NCI-H748 (cell line): ENCODE measurements around the gene TMEM158.

Experiments used
- DNase-seq: peaks from one replicate; lab custom pipeline; 2025; ENCODE audit not compliant: unreplicated experiment; lab: John Stamatoyannopoulos, UW

Gene TMEM158

GRCh38 chr3:45204136-45204535, 22.0 kb downstream of the TMEM158 start:
- DNase-seq, result no peak

- no peak for DNase-seq
These were observed 26.0 kb downstream of the TMEM158 start for GRCh38 chr3:45199837-45200648.

DNA sequence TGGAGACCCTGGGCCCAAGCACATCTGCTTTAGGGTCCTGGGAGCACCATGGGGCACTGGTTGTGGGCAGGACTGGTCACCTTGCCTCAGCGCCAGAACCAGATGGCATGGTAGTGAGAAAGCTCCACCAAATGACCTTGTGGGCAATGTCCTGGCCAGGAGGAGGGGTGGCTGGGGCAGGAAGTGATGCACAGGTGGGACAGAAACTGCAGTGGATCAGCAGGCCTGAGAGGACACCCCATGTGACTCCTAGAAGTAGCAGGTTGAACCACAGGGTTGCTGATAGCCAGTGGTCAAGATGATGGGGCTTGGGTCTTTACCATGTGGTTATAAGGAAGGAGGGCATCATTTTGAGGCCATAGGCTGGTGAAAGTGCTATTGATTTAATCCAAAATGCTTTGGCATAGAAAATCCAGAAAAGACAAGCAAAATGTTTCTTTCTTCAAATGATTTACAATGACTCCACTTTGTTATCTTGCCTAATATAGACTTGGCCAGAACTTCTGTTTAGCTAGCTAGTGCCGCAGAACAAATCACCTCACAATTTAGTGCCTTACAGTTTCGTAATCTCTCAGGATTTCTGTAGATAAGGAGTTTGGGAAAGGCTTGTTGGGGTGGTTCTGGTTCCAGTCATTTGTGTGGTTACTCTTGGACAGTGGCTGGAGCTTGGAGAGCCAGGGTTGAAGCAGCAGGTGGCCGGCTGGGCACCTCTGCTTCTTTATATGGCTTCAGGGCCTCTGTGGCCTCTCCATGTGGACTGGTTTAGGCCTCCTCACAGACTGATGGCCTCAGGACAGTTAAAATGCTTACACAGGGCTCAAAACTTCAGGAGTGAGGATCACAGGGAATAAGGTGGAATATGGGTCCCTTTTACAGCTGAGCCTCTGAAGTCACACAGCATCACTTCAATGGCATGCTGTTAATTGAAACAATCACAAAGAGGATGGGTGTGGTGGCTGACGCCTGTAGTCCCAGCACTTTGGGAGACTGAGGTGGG, 27.5 kb downstream of the TMEM158 start:
- DNase-seq, result no peak

DNA sequence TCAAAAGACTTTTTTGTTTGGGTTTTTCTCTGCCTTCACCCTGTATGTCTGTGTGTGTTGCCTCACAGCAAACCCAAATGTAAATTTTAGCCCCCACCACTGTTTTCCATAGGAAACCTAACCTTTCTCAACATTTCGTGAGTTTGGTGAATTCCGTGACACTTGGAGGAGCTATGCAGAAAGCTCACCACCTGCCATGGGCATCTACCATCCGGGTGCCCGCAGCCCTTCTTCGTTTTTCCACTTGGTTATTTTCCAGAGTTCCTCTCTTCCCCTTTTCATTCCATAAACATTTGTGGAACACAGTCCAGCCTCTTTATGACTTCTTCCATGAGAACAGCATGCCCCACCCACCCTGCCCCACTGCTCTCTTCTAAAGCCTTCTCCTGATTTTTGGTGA, 31.3 kb downstream of the TMEM158 start:
- DNase-seq, result no peak

DNA sequence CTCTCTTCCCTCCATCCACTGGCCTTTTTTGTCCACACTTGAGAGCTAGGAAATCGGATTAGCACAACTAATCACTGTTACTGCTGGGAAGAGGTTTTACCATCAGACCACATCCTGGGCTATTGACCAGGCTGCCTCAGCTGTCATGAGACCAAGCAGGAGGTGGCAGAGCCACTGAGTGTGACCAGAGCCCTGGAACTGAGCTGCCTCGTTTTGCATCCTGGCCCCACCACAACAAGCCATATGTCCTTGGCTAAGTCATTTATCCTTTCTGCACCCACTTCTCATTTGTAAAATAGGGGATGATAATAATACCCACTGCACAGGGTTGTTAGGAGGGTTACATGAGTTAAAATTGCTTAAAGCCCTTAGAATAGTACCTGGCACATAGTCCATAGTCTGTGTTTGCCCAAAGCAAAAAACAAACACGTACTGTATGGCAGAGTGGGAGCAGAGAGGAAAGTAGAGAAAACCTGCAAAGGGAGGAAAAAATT, 34.1 kb downstream of the TMEM158 start:
- DNase-seq, result no peak

- no peak for DNase-seq
These were observed 34.7 kb downstream of the TMEM158 start for GRCh38 chr3:45191424-45191823.

DNA sequence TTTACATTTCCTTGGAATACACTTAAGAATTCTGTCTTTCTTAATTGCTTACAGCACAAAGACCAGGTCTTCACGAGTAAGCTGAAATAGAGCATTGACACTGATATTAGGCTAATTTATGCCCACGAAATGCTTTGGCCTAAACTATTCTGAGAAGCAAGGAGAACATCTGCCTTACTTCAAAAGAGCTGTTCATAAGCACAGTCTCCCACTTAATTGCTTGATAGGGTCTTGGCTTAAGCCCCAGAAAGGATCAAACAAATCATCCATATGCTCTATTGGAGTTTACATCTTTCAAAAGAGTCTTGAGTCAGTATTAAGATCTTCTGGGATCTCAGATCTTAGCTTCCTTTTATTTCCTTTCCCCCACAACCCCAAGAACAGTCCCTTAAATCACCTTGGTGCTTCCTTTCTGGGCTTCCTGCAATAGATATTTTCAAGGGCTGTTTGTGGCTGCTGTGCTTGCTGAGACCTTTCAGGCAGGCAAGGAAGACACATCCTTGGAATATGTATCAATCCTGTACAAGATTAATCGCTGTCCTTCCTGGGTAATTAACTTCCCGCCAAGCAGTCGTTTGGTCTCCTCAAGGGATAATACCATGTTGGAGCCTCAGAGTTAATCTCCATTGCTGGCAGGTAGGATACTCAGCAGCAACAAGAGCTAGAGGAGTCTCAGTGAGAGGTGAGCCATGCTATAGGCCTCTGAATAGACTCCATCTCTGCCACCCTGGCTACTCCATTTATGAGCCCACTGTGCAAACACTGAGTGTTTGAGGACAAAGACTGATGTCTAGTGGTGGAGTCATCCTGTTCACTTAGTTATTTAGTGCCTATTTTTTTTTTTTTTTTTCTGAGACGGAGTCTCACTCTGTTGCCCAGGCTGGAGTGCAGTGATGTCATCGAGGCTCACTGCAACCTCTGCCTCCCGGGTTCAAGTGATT, 37.1 kb downstream of the TMEM158 start:
- DNase-seq, result no peak

GRCh38 chr3:45187694-45188141, 38.4 kb downstream of the TMEM158 start:
- DNase-seq, result no peak

DNA sequence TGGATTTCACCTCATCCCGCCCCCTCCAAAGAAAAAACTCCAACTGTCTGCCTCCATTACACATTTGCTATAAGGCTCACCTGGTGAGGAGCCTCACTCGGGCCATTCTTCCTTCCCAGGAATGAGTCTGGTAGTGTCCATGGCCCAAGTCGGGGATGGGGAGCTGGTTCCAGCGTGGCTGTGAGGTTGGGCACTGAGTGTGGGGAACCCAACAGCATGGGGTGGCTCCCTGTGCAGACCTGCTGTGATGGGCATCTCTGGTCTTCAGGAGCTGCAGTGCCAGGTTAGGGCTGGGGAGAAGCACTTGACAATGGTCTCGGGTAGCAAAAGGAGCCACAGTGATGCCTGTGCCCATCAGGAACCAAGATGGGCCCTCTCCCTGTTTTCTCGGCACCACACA, 39.2 kb downstream of the TMEM158 start:
- DNase-seq, result no peak

DNA sequence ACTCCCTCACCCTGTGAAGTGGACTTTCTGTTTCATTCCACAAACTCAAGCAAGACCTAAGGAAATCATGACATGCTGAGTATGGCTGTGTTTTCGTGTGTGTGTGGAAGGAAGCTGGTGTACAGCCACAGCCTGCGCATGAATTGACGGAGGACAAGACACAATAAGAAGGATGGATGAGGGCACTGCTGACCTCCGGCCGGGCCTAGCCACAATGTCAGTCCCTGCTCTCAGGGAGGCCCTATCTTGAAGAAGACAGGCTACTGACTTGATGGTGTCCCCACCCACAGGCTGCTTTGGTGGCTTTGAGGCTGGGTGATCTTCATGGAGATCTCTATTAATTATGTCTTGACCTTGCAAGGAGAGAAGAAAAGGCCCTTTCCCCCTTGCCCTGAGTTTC, 40.6 kb downstream of the TMEM158 start:
- DNase-seq, result no peak

DNA sequence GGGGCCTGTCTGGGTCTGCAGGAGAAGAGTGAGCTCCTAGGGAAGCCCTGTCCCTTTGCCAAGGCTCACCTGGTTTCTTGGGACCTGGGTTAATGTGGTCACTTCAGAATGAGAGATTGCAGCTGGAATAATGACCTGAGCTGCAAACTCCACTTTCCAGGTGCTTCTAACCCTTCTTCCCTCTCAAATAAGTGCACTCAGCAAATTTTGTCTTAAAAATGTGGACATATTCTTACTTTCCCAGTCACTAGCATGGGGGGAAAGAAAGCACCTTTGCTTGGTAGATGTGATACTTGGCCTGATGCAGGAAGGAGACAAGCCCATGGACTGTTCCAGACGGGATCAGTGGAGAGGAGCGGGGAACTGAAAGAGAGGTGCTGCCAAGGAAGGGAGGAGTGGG, 41.0 kb downstream of the TMEM158 start:
- DNase-seq, result no peak

DNA sequence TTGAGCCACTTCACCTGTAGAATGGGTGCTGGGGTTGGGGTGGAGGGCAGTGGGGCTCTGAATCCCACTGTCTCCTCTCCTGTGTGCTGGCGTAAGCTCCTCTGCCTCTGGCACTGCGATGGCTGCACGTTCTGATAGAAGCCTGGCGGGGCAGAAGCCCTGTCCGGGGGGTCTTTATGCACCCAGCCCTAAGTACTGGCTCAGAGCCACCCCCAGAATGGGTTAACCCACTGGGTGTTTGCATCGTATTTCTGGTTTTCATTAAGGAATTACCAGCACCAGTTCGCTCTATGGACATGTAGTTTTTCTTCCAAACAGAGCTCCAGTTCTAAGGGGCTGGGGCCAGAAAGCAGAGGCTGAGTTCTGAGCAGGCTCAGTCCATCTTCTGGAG, 42.2 kb downstream of the TMEM158 start:
- DNase-seq, result no peak

DNA sequence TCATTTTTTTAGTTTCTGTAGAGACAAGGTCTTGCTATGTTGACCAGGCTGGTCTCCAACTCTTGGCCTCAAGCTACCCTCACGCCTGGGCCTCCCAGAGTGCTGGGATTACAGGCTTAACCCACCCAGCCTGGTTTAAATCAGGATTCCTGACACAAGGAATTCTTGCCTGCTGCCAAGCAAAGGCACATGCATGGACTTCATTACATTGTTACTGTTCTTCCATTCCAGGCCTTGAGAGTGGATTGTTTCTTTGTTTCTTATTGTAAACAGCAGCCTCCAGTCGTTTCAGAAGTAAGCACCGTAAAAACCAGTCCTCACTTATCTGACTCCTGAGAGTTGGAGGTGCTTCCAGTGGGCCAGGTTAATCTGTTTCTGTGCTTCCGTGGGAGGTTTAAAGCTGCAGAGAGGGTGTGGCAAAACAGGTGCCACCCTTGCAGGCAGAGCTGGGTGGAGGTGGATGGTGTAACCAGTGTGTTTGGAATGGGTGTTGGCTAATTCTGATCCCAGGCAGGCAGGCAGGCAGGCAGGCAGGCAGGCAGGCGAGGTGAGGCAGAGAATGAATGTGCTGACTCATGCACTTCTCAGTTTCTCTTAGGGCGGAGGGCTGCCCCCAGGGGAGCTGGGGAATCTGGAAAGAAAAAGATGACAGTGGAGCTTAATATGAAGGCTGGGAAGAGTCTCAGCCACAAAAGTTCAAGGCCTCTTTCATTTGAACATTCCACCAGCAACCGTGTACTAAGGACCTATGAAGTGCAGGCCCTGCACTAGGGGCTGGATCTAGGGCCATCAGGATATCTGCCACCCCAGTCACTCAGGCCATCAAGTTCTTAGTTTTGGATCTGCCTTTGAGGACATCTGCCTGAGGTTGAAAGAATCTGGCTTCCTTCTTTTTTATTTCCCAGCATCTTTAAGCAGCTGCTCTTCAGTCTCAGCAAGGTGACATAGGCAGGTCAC, 42.9 kb downstream of the TMEM158 start:
- DNase-seq, result peak; percentile 7

DNA sequence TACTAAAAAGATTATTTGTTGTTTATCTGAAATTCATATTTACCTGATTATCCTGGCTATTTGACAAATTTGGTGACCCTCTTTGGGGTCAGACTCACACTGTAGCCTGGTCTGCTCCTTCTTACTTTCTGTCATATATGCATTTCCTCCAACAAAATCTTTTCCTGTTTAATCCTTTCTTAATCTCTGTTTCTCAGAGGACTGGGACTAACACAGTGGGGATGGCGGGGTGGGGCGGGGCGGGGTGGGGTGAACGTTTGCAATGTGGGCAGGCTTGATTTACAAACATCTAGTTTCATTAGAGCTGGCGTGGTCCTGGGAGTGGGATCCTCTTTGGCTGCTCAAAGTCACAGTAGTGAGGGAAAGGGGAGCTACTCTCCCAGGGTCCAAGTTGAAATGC, 44.6 kb downstream of the TMEM158 start:
- no peak for DNase-seq

GRCh38 chr3:45180899-45181298, 45.2 kb downstream of the TMEM158 start:
- no peak for DNase-seq

DNA sequence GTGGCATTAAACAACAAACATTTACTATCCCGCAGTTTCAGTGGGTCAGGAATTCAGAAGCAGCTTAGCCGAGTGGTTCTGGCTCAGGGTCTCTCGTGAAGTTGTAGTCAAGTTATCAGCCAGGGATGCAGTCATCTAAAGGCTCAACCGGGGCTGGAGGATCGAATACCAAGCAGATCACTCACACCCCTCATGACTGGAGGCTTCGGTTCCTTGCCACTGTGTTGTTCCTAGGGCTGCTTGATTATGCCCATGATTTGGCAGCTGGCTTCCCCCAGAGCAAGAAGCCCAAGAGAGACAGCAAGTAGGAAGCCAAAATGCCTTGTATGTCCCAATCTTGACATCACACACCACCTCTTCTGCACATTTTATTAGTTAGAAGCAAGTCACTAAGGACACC, 46.0 kb downstream of the TMEM158 start:
- no peak for DNase-seq

- DNase-seq, result no peak
These were observed 46.9 kb downstream of the TMEM158 start for GRCh38 chr3:45179163-45179562.

GRCh38 chr3:45178183-45179023, 47.7 kb downstream of the TMEM158 start:
- no peak for DNase-seq

DNA sequence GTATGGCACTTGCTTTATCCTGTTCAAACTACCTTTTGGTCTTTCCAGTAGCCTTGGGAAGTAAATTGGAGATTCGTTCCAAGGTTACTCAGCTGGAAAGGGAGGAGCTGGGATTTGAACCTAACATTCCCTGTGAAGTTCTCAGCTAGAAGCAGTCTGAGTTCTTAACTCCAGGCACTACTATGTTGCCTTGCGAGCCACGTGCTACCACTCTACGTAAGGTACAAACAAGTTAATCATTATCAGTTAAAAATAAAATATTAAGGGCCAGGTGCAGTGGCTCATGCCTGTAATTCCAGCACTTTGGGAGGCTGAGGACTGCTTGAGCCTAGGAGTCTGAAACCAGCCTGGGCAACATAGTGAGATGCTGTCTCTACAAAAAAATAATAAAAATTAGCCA, 49.2 kb downstream of the TMEM158 start:
- DNase-seq, result no peak
